Activated CD4-positive, CD25-positive, alpha-beta regulatory T cell treated with anti-CD3 and anti-CD28 coated beads, Interleukin-2, amount 50 U/mL, for 16 hours (primary cell): Measurements from ENCODE around the gene DDX17.
"Not testable (repeated sequence)": the region's sequence is repeated elsewhere in the genome, so short reads cannot be mapped to it uniquely, and the experiment has no call there.

Experiments used
- DNase-seq: peaks from one replicate; pipeline ENCODE4 v3.0.0-alpha.2; 2020; ENCODE audit warnings: low read depth, low spot score

DDX17 gene

GRCh38 chr22:38491707-38492348 lies 14.3 kb downstream of the DDX17 start:
- DNase-seq = no peak

- DNase-seq = no peak
Measured at GRCh38 chr22:38490915-38491314, 15.2 kb downstream of the DDX17 start.

- no peak for DNase-seq
Measured at GRCh38 chr22:38490475-38490874, 15.6 kb downstream of the DDX17 start.

- DNase-seq = no peak
Measured at GRCh38 chr22:38489561-38490145, 16.5 kb downstream of the DDX17 start.

DNA sequence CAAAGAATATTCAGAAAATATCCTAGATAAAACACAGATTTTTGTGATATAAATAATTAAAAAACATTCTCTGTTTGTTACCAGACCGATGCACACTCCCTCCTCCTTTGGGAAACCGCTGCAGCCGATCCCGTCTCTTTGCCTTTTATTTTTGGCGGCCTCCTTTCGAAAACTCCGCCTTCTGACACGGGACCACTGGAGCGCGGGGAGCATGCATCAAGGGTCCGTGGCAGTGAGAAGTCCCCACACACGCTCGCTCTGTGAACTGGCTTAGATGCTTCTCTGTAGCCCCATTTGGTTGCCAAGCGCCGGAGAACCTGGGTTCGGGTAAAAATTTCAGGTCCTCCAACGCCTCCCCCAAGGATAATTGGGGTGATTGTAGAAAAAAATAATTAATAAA lies 17.0 kb downstream of the DDX17 start:
- no peak for DNase-seq

GRCh38 chr22:38487946-38488345 lies 18.2 kb downstream of the DDX17 start:
- DNase-seq = no peak

DNA sequence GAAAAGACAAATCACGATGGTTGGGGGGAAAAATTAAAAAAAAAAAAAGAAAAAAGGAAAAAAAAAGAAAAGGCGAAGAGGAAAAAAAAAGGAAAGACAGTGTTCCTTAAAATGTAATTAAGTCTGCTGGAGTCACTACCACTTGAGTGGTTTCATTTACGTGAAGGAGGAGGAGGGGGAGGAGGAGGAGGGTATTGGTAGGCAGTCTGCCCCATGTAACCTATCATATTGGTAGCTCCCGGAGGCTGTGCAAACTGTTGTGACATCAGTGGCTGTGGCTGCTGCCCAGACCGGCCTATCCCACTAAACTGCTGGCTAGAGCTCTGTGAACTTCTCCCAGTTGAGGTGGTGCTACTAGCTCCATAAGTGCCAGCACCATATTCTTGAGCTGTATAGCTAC lies 20.3 kb downstream of the DDX17 start:
- no peak for DNase-seq

GRCh38 chr22:38484244-38484643 lies 21.9 kb downstream of the DDX17 start:
- DNase-seq = no peak

DNA sequence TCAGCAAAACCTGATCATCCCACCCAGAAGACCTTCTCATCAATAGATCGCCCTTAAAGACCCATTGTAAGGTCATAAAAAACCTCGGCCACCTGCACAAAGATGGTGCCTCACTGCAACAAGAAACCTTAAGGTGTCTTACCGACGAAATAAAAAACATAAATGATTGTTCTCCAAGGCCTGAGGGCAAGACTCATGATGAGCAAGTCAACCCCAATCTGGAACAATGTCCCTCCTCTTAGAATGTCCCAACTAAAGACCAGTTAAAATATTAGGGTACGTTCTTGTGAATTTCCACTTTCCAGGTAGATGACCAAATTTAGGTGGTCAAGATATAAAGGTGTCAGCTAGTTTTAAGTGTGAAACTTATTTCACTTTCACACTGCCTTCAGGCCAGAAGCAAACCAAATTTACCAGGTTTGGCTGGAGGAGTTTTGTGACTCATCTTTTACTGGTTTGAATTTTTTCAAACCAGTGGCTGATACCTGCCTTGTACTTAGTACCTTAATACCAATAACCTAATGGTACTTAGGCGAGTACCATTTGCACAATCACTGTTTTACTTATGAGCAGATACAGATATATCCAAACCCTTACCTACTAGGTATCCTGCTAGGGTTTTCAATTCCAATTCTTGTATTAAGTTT lies 23.3 kb downstream of the DDX17 start:
- no peak for DNase-seq

DNA sequence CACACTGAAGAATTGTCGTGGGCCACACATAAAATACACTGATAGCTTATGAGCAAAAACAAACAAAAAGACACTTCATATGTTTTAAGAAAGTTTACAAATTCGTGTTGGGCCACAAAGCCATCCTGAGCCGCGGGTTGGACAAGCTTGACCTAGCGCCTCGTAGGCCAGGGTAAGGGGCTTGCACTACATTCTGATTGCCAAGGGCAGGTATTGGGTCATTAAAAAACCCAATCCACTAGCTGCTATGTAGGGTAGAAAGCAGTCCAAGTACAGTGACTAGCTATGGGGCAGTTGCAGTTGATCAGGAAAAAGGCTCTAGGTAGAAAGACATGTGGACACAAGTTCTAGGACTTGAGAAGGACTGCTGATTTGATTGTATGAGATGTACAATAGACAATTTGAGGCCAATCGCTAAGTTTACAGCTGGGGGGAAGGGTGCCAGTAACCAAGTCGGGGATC lies 24.2 kb downstream of the DDX17 start:
- DNase-seq = no peak

DNA sequence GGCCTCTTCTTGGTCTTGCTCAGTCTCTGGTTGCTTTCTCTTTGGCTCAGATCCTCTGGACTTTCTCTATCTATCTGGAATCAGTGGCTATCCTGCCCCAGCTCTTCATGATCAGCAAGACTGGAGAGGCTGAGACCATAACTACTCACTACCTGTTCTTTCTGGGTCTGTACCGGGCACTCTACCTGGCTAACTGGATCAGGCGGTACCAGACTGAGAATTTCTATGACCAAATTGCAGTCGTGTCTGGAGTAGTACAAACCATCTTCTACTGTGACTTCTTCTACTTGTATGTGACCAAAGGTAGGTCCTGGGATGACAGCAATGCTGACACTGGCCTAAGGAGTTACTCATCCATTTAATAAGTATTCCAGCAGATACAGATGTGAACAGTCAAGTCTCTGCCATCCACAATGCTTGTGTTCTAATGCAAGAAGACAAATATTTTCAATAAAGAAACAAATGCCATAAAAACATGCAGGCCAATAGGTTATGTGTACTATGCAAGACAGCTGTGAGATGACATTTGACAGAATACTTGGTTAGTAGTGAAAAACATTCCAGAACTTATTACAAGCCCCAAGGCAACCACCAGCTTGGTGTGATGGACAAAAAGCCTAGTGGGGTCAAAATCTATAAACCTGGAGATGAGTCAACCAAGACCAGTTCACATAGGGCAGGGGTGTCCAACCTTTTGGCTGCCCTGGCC lies 24.8 kb downstream of the DDX17 start:
- DNase-seq = no peak

DNA sequence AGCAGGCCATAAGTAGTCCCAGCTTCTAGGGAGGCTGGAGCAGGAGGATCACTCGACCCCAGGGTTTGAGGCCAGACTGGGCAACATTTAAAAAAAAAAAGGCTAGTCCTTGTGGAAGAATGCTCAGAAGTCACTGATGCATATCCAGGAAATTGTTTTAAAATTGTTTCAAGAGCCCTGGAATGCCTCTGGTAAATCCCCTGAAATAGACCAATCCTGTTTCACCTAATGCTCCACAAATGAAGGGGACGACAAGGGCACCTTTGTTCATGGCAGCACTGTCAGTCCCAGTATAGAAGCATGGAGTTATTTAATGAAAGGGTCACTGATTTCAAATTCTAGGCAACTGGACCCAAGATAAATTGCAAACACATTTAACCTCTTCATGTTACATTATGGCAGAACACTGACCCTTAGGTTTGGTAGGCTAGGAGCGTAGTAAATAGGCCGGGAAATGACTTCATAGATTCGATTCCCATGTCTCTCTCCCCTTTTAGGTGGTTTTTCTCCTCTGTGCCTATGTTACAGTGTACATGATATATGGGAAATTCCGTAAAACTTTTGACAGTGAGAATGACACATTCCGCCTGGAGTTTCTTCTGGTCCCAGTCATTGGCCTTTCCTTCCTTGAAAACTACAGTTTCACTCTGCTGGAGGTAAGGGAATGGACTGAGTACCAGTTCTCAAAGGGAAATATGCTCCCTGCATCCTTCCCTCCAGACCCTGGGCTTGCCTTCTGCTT lies 26.8 kb downstream of the DDX17 start:
- no peak for DNase-seq

- no peak for DNase-seq
Measured at GRCh38 chr22:38477585-38477984, 28.5 kb downstream of the DDX17 start.

DNA sequence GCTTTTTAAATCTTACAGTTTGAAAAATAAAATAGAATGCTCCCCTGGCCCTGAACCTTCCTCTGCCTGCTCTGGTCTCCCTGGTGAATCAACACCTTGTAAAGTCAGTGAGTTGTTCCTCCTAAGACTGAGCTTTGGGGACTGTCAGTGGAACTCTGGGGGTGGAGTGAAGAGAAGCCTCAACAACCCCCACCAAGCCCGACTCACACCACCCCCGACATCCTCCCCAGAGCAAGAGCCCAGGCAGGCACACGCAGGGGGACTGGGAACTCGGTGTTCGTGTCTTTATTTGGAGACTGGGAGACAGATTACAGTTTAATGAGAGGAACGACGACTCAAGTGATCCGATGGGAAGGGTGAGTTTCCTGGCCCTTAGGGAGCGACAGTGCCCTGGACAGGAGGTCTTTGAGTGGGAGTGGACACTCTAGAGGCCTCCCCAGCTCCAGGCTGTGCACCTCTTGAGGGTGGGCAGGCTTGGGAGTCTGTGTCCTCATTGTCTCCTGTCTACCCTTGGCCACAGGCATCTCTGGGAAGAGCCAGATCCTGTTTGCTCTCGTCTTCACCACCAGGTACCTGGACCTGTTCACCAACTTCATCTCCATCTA lies 32.0 kb downstream of the DDX17 start:
- DNase-seq = no peak

DNA sequence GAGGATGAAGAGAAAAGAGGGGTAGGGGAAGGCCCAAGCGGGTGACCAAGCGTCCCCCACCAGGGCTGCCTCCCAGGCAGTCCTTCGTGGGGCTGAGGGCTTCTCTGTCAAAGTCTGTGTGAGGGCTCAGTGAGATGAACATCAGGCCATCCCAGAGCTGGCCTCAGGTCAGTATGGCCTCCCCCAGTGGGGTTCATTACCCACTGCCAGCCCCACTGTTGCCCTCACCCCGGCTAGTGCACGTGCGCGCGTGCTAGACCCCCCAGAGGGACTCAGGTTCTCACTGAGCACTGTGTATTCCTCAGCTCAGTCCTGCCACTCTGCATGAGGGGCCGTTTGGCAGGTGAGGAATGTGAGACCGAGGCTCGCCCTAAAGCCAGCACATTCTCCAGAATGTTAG lies 34.9 kb downstream of the DDX17 start:
- no peak for DNase-seq

- not testable (repeated sequence) for DNase-seq
Measured at GRCh38 chr22:38470179-38470578, 35.9 kb downstream of the DDX17 start.

DNA sequence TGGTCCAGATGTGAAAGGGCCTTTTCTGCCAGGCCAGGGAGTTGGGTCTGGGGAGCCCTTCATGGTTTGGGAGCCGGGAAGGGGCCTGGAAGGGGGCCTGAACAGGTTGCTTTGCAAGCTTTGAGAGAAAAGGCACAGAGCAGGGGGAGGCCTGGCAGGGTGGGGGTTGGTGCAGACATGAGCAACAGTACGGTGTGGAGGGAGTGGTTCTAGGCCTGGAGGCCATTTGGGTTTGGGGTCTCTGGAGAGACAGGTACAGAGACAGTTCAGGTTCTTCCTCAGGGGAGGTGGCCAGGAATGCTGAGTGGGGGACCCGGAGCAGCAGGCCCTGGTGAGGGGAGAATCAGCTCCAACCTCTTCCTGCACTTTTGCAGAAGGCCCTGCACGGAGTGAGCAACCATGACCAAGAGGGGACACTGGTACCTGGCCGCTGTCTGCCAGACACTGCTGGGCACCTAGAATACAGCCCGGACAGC lies 36.8 kb downstream of the DDX17 start:
- DNase-seq = no peak

DNA sequence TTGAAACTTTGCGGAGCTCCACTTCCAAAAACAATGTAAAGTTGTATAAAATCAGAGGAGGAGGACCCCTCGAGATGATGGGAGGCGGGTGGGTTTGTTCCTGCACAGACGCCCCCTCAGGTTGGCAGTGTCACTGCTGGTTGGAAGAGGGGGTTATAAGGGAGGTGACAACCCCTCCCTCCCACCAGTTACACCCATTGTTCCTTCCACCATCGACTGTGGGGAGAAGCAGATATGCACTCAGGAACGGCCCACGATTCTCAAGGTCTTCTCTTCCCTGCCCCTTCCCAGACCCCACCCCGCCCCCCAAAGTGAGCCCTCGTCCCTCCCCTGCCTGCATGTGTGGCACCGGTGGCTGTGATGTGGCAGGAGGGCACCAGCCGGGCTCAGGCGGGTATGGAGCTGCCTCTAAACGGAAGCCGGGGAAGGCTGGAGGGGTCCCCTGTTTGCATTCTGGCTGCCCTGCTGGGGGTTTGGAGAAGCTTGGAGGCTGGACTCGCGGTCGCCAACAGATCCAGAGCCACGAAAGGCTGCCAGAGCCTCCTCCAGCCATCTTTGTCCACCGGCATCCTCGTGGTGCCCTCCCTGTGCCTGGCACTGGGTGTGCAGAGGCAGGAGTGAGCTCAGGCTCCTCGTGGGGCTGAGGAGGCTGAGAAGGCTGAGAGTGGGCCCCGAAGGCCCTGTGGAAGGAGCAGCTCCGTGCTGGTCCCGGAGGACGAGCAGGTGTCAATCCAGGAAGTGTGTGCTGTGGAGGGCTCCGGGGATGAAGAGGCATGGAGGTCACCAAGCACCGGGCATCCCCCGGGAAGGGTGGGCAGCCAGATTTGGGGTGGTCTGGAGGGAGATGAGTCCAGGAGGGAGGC lies 37.4 kb downstream of the DDX17 start:
- DNase-seq = no peak

DNA sequence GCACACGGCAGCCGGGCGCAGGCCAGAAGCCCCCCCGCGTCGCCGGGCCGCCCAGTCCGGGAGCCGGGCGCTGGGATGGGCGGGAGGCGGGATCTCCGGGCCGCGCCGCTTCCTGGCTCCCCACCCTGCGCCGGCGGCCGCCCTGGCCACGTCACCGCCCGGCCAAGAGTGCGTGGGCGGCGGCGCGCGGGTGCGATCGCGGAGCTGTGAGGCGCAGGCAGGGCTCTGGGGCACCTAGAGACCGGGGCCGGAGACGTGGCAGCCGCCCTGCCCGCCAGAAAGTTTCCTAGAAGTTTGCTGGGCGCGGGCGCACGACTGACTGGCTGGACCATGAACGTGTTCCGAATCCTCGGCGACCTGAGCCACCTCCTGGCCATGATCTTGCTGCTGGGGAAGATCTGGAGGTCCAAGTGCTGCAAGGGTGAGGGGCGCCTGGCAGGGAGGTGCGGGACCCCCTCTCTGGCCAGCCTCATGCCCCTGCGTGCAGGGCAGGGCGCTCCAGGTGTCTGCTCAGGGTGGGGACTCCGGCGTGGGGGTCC lies 38.1 kb downstream of the DDX17 start, which contains the start of gene KDELR3:
TSS of gene KDELR3 (plus strand) at position 193 of the 539 bp plus-strand sequence. CDS start at position 331, 138 bp downstream.
- no peak for DNase-seq

GRCh38 chr22:38467438-38467903 lies 38.6 kb downstream of the DDX17 start:
- DNase-seq = no peak
